IMR-90 (cell line): Measurements from ENCODE around the gene STARD13. TPM values are rescaled to one million over a fixed set of nuclear protein-coding genes. Genes with fewer than 3 reads are reported as not detected.

ENCODE experiments used
- ATAC-seq: fragments of 200-7000 bp; cut with Tn5 transposase; 2 replicates; pipeline ENCODE4 v1.9.1; 2020; ENCODE audit warnings: low read depth, mild to moderate bottlenecking, moderate library complexity
- BruUV-seq: library from RNA; stranded (reverse); fragments of 400-500 nt; replicated peaks from 2 replicates; lab custom pipeline; 2021; lab: Mats Ljungman, UMichigan
- CTCF ChIA-PET: fragments of 300-600 bp; formaldehyde crosslinking; extraction: SDS; loops from one replicate; lab custom pipeline; 2021; ENCODE audit warnings: antibody characterized with exemption; lab: Yijun Ruan, JAX
- POLR2A ChIA-PET: fragments of 300-600 bp; sonication (Branson Sonifier 250); formaldehyde crosslinking; loops from one replicate; lab custom pipeline; 2022; ENCODE audit warnings: antibody characterized with exemption; ENCODE audit not compliant: unreplicated experiment; lab: Charles Lee
- DNase-seq: peaks from one replicate; pipeline ENCODE4 v3.0.0; 2013
- H2AFZ ChIP-seq: replicated peaks from 2 replicates; pipeline ENCODE3; 2013; ENCODE audit warnings: low read length, mild to moderate bottlenecking; ENCODE audit not compliant: poor library complexity
- H2AK5ac ChIP-seq: 2 replicates; pipeline ENCODE4 v1.6.1; 2013; ENCODE audit warnings: low read depth, low read length, inconsistent platforms
- H2AK9ac ChIP-seq: replicated peaks from 2 replicates; pipeline ENCODE3; 2013; ENCODE audit warnings: mild to moderate bottlenecking, low read depth, low read length, moderate library complexity; ENCODE audit not compliant: poor library complexity
- H2BK120ac ChIP-seq: 2 replicates; pipeline ENCODE4 v1.6.1; 2013; ENCODE audit warnings: low read depth, low read length, inconsistent platforms
- H2BK15ac ChIP-seq: 3 replicates; pipeline ENCODE4 v1.6.1; 2013; ENCODE audit warnings: low read depth, low read length, inconsistent platforms
- H2BK20ac ChIP-seq: 2 replicates; pipeline ENCODE4 v1.6.1; 2013; ENCODE audit warnings: low read depth, mild to moderate bottlenecking, inconsistent platforms, low read length, moderate library complexity
- H2BK5ac ChIP-seq: 2 replicates; pipeline ENCODE4 v1.6.1; 2013; ENCODE audit warnings: mild to moderate bottlenecking, low read depth, low read length, inconsistent platforms; ENCODE audit not compliant: poor library complexity, severe bottlenecking
- H3K14ac ChIP-seq: replicated peaks from 2 replicates; pipeline ENCODE4 v1.6.1; 2013; ENCODE audit warnings: low read depth, low read length, inconsistent platforms
- H3K18ac ChIP-seq: 2 replicates; pipeline ENCODE4 v1.6.1; 2013; ENCODE audit warnings: low read depth, low read length, control low read depth
- H3K23ac ChIP-seq: 2 replicates; pipeline ENCODE4 v1.6.1; 2013; ENCODE audit warnings: low read depth, low read length, inconsistent platforms
- H3K27ac ChIP-seq: 2 replicates; pipeline ENCODE4 v1.5.1; 2013; ENCODE audit warnings: mild to moderate bottlenecking, control low read depth, low read length; ENCODE audit not compliant: insufficient read depth
- H3K27me3 ChIP-seq: 2 replicates; pipeline ENCODE4 v1.6.1; 2013; ENCODE audit warnings: low read length; ENCODE audit not compliant: control insufficient read depth, insufficient read depth
- H3K36me3 ChIP-seq: 2 replicates; pipeline ENCODE4 v1.6.1; 2013; ENCODE audit warnings: low read length, mixed read lengths; ENCODE audit not compliant: control insufficient read depth, insufficient read depth
- H3K4ac ChIP-seq: 2 replicates; pipeline ENCODE4 v1.6.1; 2013; ENCODE audit warnings: low read depth, low read length, inconsistent platforms
- H3K4me1 ChIP-seq: 2 replicates; pipeline ENCODE4 v1.6.1; 2013; ENCODE audit warnings: low read length, mixed read lengths; ENCODE audit not compliant: control insufficient read depth, insufficient read depth
- H3K4me2 ChIP-seq: 2 replicates; pipeline ENCODE4 v1.6.1; 2013; ENCODE audit warnings: low read depth, mild to moderate bottlenecking, control low read depth, low read length, moderate library complexity
- H3K4me3 ChIP-seq: 2 replicates; pipeline ENCODE4 v1.5.1; 2013; ENCODE audit warnings: low read depth, mild to moderate bottlenecking, control low read depth, low read length, moderate library complexity; ENCODE audit not compliant: insufficient read depth
- H3K56ac ChIP-seq: 2 replicates; pipeline ENCODE4 v1.6.1; 2013; ENCODE audit warnings: low read length, inconsistent platforms; ENCODE audit not compliant: insufficient read depth; ENCODE audit errors: extremely low read depth
- H3K79me1 ChIP-seq, 2 experiments: 2 replicates each; pipeline ENCODE4 v1.6.1; 2013; ENCODE audit warnings: low read length in 2 of 2, inconsistent platforms in 1 of 2, low read depth in 1 of 2
- H3K9ac ChIP-seq: 2 replicates; pipeline ENCODE4 v1.6.1; 2013; ENCODE audit warnings: low read depth, low read length, control low read depth
- H3K9me1 ChIP-seq: 2 replicates; pipeline ENCODE4 v1.6.1; 2013; ENCODE audit warnings: low read length, inconsistent platforms; ENCODE audit not compliant: insufficient read depth
- H3K9me3 ChIP-seq: 2 replicates; pipeline ENCODE4 v1.6.1; 2013; ENCODE audit warnings: low read length; ENCODE audit not compliant: control insufficient read depth, insufficient read depth
- H4K20me1 ChIP-seq: 2 replicates; pipeline ENCODE4 v1.6.1; 2013; ENCODE audit warnings: low read length, inconsistent platforms; ENCODE audit not compliant: insufficient read depth
- H4K5ac ChIP-seq: 2 replicates; pipeline ENCODE4 v1.6.1; 2013; ENCODE audit warnings: mild to moderate bottlenecking, low read depth, low read length, control low read depth
- H4K8ac ChIP-seq, 2 experiments: 2 replicates each; pipeline ENCODE4 v1.6.1; 2013; ENCODE audit warnings: low read depth in 2 of 2, low read length in 2 of 2, control low read depth in 1 of 2, inconsistent platforms in 1 of 2
- H4K91ac ChIP-seq: 2 replicates; pipeline ENCODE4 v1.6.1; 2013; ENCODE audit warnings: low read depth, low read length, inconsistent platforms; ENCODE audit not compliant: insufficient read depth
- BHLHE40 ChIP-seq: fragments of 150-350 bp; IDR thresholded peaks from 2 replicates; pipeline ENCODE4 v1.6.1; 2016; ENCODE audit warnings: mild to moderate bottlenecking, low read depth, low read length
- MXI1 ChIP-seq: IDR thresholded peaks from 2 replicates; pipeline ENCODE4 v1.6.1; 2012; ENCODE audit warnings: low read depth, mild to moderate bottlenecking, low read length, moderate library complexity, borderline replicate concordance
- RAD21 ChIP-seq: IDR thresholded peaks from 2 replicates; pipeline ENCODE4 v1.6.1; 2012; ENCODE audit warnings: low read length, improper control_type of control experiment
- WGBS, 2 experiments: methylation state at CpG; one replicate each; pipeline versions ENCODE4 v1.1.5 to v1.1.7; 2013; ENCODE audit warnings: missing lambda C conversion rate in 2 of 2; ENCODE audit not compliant: insufficient read length in 1 of 2; ENCODE audit errors: extremely low coverage in 2 of 2; 5-methylcytosine and 5-hydroxymethylcytosine counted together
- dilution Hi-C: fragments of 300-500 bp; cut with HindIII; formaldehyde crosslinking; loops from one replicate; pipeline ENCODE4 v1.14.3; 2018; ENCODE audit warnings: low sequenced_read_pairs; ENCODE audit not compliant: unreplicated experiment
- in situ Hi-C: fragments of 300-500 bp; cut with MboI; formaldehyde crosslinking; loops from 3 replicates; pipeline ENCODE4 v1.14.3; 2019; ENCODE audit warnings: low sequenced_read_pairs, inconsistent platforms, mixed read lengths
- intact Hi-C: fragments of 100-400 bp; cut with micrococcal nuclease; formaldehyde crosslinking; loops from 2 replicates; pipeline ENCODE4 v1.10.0; 2022
- polyA plus RNA-seq, 3 experiments: library from polyadenylated mRNA; depleted of rRNA; stranded (reverse); fragments of >200 nt; gene quantifications; 2 replicates each; pipeline ENCODE4 v1.2.3, GENCODE V29; 2012; ENCODE audit warnings: low replicate concordance in 1 of 3
- total RNA-seq: library from RNA; depleted of rRNA; stranded (reverse); fragments of >200 nt; gene quantifications from 2 replicates; pipeline ENCODE4 v1.2.3, GENCODE V29; 2012
- TF ChIP-seq, protein P1 (sequence below): fragments of 150-350 bp; IDR thresholded peaks from 2 replicates; pipeline ENCODE4 v1.6.1; 2017; ENCODE audit warnings: mild to moderate bottlenecking, antibody characterized with exemption, low read length, low read depth

Gene STARD13
- total and polyA plus RNA-seq, 2 of the 4 experiments (the other 2 are of a cell fraction), result 23.6 to 46.6 TPM

- peaks cover 30% of the 10 kb centered on the region for H3K4me1 ChIP-seq
- BruUV-seq, result no TSS peak
- peaks cover 58% of the 10 kb centered on the region for H4K20me1 ChIP-seq
- POLR2A ChIA-PET, result no interaction called here
- peak overlapping the region; percentile 68; the same call in 1 of the 2 replicates for H2AK5ac ChIP-seq
- H2AK9ac ChIP-seq, result no peak overlapping the region
- dilution Hi-C loops, result no loop called here
- 0 out of 2 replicates have a peak, but pooled peaks have one; percentile 4 for ATAC-seq
- peak overlapping the region; percentile 70 for H3K4ac ChIP-seq
- peak overlapping the region; percentile 58; the same call in 1 of the 2 replicates for H3K14ac ChIP-seq
- no peaks in the 10 kb centered on the region for H3K9me3 ChIP-seq
- intact Hi-C loops, result no loop called here
- peak overlapping the region; percentile 17 to 35; a peak in 2 of 4 replicates for H4K8ac ChIP-seq
- H3K56ac ChIP-seq, result no peak overlapping the region
- no peak overlapping the region; the same call in 1 of the 2 replicates for H3K9ac ChIP-seq
- TF ChIP-seq RAD21 (no peak), MXI1 (no peak), BHLHE40 (no peak)
- TF ChIP-seq, protein P1, sequence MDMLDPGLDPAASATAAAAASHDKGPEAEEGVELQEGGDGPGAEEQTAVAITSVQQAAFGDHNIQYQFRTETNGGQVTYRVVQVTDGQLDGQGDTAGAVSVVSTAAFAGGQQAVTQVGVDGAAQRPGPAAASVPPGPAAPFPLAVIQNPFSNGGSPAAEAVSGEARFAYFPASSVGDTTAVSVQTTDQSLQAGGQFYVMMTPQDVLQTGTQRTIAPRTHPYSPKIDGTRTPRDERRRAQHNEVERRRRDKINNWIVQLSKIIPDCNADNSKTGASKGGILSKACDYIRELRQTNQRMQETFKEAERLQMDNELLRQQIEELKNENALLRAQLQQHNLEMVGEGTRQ, result no peak
- H3K27ac ChIP-seq, result 0 out of 2 replicates have a peak overlapping the region, but pooled peaks have one; percentile 5
- no peak overlapping the region for H2BK15ac ChIP-seq
- 0 out of 2 replicates have a peak overlapping the region, but pooled peaks have one; percentile 10 for H2BK120ac ChIP-seq
- CTCF ChIA-PET, result no interaction called here
- no peak overlapping the region for H2AFZ ChIP-seq
- peak overlapping the region; percentile 52 for H2BK5ac ChIP-seq
- DNase-seq, result no peak
- H2BK20ac ChIP-seq, result peak overlapping the region; percentile 41; the same call in 1 of the 2 replicates
- peak overlapping the region; percentile 48; the same call in 1 of the 2 replicates for H3K18ac ChIP-seq
- H3K79me1 ChIP-seq, result peaks cover 25 to 83% of the 10 kb centered on the region in 2 experiments
- 0% methylated on average over 1 of the region's 7 CpGs; no CpG with 5 or more reads in 1 of the 2 experiments for WGBS, 2 experiments
- in situ Hi-C loops, result no loop called here
- peak overlapping the region; percentile 15; the same call in 1 of the 2 replicates for H4K5ac ChIP-seq
- H3K4me3 ChIP-seq, result no peak overlapping the region
- H3K4me2 ChIP-seq, result peak overlapping the region; percentile 48; the same call in 1 of the 2 replicates
- H4K91ac ChIP-seq, result peak overlapping the region; percentile 48; the same call in 1 of the 2 replicates
- no peaks in the 10 kb centered on the region for H3K27me3 ChIP-seq
- peaks cover 19% of the 10 kb centered on the region for H3K36me3 ChIP-seq
- H3K23ac ChIP-seq, result peak overlapping the region; percentile 73
- H3K9me1 ChIP-seq, result peaks cover 21% of the 10 kb centered on the region
Measured at GRCh38 chr13:33272531-33273124, 12.9 kb downstream of the STARD13 start.
